Measurements from ENCODE around the gene ZDHHC14. TPM values are rescaled to one million over a fixed set of nuclear protein-coding genes. Genes with fewer than 3 reads are reported as not detected.

ZDHHC14 gene
- total and polyA plus RNA-seq, 3 donors from 2014 or later, result 28.5 to 74.9 (median 67.9) TPM

- intact Hi-C loops (cut with DNase I; ENCODE audit: low total_unique reads), result no loop called here
These were observed 90.2 kb downstream of the ZDHHC14 start for GRCh38 chr6:157471077-157471686.

GRCh38 chr6:157471895-157472686, 91.1 kb downstream of the ZDHHC14 start:
- DNase-seq, result no peak
- no peak overlapping the region for H3K27ac ChIP-seq
- 69 to 82% methylated on average over 8 to 17 of the region's 17 CpGs for WGBS, 2 donors
- no peaks in the 10 kb centered on the region for H3K4me1 ChIP-seq
- no peaks in the 10 kb centered on the region for H3K9me3 ChIP-seq
- intact Hi-C loops (cut with DNase I; ENCODE audit: low total_unique reads), result no loop called here
- no peak overlapping the region for H3K4me3 ChIP-seq
- no peaks in the 10 kb centered on the region for H3K36me3 ChIP-seq (ENCODE audit: low read depth, missing control alignments)
- no peak for TF ChIP-seq POLR2A (IDR thresholded peaks at IDR 0.05)
- no peak for TF ChIP-seq CTCF (IDR thresholded peaks at IDR 0.05)
- H3K27me3 ChIP-seq, result no peaks in the 10 kb centered on the region

More at GRCh38 chr6:157471077-157471686, 90.2 kb downstream of the ZDHHC14 start:
- Histone ChIP-seq H3K27me3 (no peaks in the 10 kb centered on the region), H3K9me3 (no peaks in the 10 kb centered on the region), H3K4me3 (peak overlapping the region in 1 of 2 donors; percentile 7), H3K27ac (no peak overlapping the region), H3K36me3 (ENCODE audit: low read depth, missing control alignments) (no peaks in the 10 kb centered on the region), H3K4me1 (no peaks in the 10 kb centered on the region)
- TF ChIP-seq CTCF (IDR thresholded peaks at IDR 0.05) (no peak), POLR2A (IDR thresholded peaks at IDR 0.05) (no peak)
- no peak for DNase-seq
- 62 to 82% methylated on average over 24 of the region's 24 CpGs for WGBS, 2 donors

GRCh38 chr6:157476797-157477196, 95.8 kb downstream of the ZDHHC14 start:
- TF ChIP-seq POLR2A (IDR thresholded peaks at IDR 0.05) (no peak), CTCF (IDR thresholded peaks at IDR 0.05) (no peak)
- intact Hi-C loops (cut with DNase I; ENCODE audit: low total_unique reads), result no loop called here
- H3K27me3 ChIP-seq, result no peaks in the 10 kb centered on the region
- no peaks in the 10 kb centered on the region for H3K36me3 ChIP-seq (ENCODE audit: low read depth, missing control alignments)
- H3K27ac ChIP-seq, result no peak overlapping the region
- no peaks in the 10 kb centered on the region for H3K9me3 ChIP-seq
- no peak for DNase-seq
- H3K4me3 ChIP-seq, result no peak overlapping the region
- no peaks in the 10 kb centered on the region for H3K4me1 ChIP-seq
- WGBS, 2 donors, result 97 to 98% methylated on average over 3 of the region's 3 CpGs

GRCh38 chr6:157478926-157479325, 97.9 kb downstream of the ZDHHC14 start:
- Histone ChIP-seq H3K36me3 (ENCODE audit: low read depth, missing control alignments) (no peaks in the 10 kb centered on the region), H3K27ac (no peak overlapping the region), H3K4me1 (no peaks in the 10 kb centered on the region), H3K27me3 (no peaks in the 10 kb centered on the region), H3K4me3 (no peak overlapping the region), H3K9me3 (no peaks in the 10 kb centered on the region)
- no peak for TF ChIP-seq POLR2A (IDR thresholded peaks at IDR 0.05)
- TF ChIP-seq CTCF (IDR thresholded peaks at IDR 0.05), result no peak
- no peak for DNase-seq
- WGBS, 2 donors, result 94 to 98% methylated on average over 2 of the region's 2 CpGs
- intact Hi-C loops (cut with DNase I; ENCODE audit: low total_unique reads), result no loop called here
